Ascending aorta (tissue), 2 donors: ENCODE measurements around the gene RAB11FIP4. TPM values are rescaled to one million over a fixed set of nuclear protein-coding genes. Genes with fewer than 3 reads are reported as not detected.

Source experiments
- DNase-seq, 2 donors: peaks; one replicate each; pipeline ENCODE4 v3.0.0-alpha.2; 2019; ENCODE audit warnings: low spot score in 2 of 2
- H3K27ac ChIP-seq, 2 donors: fragments of 200-600 bp; sonication (generic); one replicate each; pipeline ENCODE4 v1.5.1; 2016 to 2017; ENCODE audit warnings: mild to moderate bottlenecking in 1 of 2
- H3K27me3 ChIP-seq: fragments of 200-600 bp; sonication (generic); one replicate; pipeline ENCODE4 v1.5.1; 2017
- H3K36me3 ChIP-seq, 2 donors: fragments of 200-600 bp; sonication (generic); one replicate each; pipeline ENCODE4 v1.5.1; 2016
- H3K4me1 ChIP-seq, 2 donors: fragments of 200-600 bp; sonication (generic); one replicate each; pipeline ENCODE4 v1.5.1; 2016 to 2017; ENCODE audit warnings: mild to moderate bottlenecking in 1 of 2
- H3K4me3 ChIP-seq, 2 donors: fragments of 200-600 bp; sonication (generic); one replicate each; pipeline ENCODE4 v1.5.1; 2016 to 2017; ENCODE audit warnings: mild to moderate bottlenecking in 1 of 2
- H3K9me3 ChIP-seq, 2 donors: fragments of 200-600 bp; sonication (generic); one replicate each; pipeline ENCODE4 v1.5.1; 2016
- intact Hi-C: fragments of 100-400 bp; cut with DNase I; formaldehyde crosslinking; loops from one replicate; pipeline ENCODE4 v1.15.1; 2023
- total RNA-seq: library from RNA; depleted of rRNA; stranded (reverse); fragments of >200 nt; gene quantifications from one replicate; pipeline ENCODE4 v1.1.0, GENCODE V29; 2016
- TF ChIP-seq, protein P1 (sequence below), 3 experiments: fragments of 200-600 bp in 2 of 3; fragments of 450-650 bp in 1 of 3; sonication (generic) in 2 of 3; IDR thresholded peaks; one replicate each; pipeline ENCODE4 v1.5.1; 2016 to 2019; ENCODE audit warnings: antibody characterized with exemption in 3 of 3, mild to moderate bottlenecking in 1 of 3, moderate library complexity in 1 of 3

RAB11FIP4 gene
- total RNA-seq, 1 donor from 2014 or later = 0.85 TPM

DNA sequence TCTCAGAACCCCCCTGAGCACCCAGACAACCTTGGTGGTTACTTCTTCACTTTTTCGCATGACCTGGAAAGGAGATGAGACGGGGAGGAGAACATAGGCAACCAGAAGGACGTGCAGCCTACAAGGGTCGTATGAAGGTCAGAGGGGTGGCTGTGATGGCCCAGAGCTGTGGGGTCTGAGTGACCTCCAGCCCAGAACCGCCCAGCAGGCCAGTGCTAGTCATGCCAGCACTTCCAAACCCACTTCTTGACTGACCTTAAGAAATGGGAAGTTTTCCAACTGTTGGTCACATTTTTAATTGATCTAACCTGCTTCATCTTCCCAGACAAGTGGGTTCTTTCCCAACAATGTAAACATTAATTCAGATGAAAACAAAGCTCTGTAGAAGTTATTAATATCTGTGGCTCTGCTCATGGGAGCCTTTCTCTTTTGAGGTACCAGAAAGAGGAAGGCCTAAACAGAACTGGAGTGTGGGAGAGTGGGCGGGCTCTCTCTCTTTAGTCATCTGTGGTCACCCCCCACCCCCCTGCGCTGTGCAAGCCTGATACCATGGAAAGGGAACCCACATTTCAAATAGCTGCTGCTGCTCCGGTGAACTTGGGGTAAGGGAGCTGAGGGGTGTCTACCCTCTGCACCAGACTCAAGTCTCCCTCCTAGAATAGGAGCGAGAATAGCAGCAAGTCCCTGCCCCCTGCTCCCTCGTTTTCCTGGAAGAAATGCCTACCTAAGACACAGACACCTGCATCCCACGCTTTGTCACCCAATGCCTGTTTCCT is 101.6 kb downstream of the RAB11FIP4 start:
- Histone ChIP-seq H3K27ac (no peak overlapping the region), H3K27me3 (no peaks in the 10 kb centered on the region), H3K4me1 (peaks cover 5% of the 10 kb centered on the region in 2 donors), H3K4me3 (no peak overlapping the region), H3K9me3 (no peaks in the 10 kb centered on the region), H3K36me3 (no peaks in the 10 kb centered on the region)
- intact Hi-C loops = no loop called here
- DNase-seq = peak in 1 of 2 donors; percentile 30
- TF ChIP-seq, protein P1, sequence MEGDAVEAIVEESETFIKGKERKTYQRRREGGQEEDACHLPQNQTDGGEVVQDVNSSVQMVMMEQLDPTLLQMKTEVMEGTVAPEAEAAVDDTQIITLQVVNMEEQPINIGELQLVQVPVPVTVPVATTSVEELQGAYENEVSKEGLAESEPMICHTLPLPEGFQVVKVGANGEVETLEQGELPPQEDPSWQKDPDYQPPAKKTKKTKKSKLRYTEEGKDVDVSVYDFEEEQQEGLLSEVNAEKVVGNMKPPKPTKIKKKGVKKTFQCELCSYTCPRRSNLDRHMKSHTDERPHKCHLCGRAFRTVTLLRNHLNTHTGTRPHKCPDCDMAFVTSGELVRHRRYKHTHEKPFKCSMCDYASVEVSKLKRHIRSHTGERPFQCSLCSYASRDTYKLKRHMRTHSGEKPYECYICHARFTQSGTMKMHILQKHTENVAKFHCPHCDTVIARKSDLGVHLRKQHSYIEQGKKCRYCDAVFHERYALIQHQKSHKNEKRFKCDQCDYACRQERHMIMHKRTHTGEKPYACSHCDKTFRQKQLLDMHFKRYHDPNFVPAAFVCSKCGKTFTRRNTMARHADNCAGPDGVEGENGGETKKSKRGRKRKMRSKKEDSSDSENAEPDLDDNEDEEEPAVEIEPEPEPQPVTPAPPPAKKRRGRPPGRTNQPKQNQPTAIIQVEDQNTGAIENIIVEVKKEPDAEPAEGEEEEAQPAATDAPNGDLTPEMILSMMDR (IDR thresholded peaks at IDR 0.05) = no peak

GRCh38 chr17:31493656-31494155 is 102.2 kb downstream of the RAB11FIP4 start:
- no peak overlapping the region for H3K4me3 ChIP-seq
- TF ChIP-seq, protein P1 (IDR thresholded peaks at IDR 0.05) = no peak
- intact Hi-C loops = no loop called here
- no peak overlapping the region for H3K27ac ChIP-seq
- H3K9me3 ChIP-seq = no peaks in the 10 kb centered on the region
- DNase-seq = no peak
- H3K4me1 ChIP-seq = peaks cover 0 to under 1% of the 10 kb centered on the region in 2 donors
- H3K27me3 ChIP-seq = no peaks in the 10 kb centered on the region
- no peaks in the 10 kb centered on the region for H3K36me3 ChIP-seq

- no peak for DNase-seq
- TF ChIP-seq, protein P1 (IDR thresholded peaks at IDR 0.05) = no peak
- no peak overlapping the region for H3K4me3 ChIP-seq
- no peaks in the 10 kb centered on the region for H3K4me1 ChIP-seq
- no peaks in the 10 kb centered on the region for H3K36me3 ChIP-seq
- intact Hi-C loops = no loop called here
- no peaks in the 10 kb centered on the region for H3K27me3 ChIP-seq
- H3K9me3 ChIP-seq = no peaks in the 10 kb centered on the region
- no peak overlapping the region for H3K27ac ChIP-seq
Observed at GRCh38 chr17:31494259-31495021, 103.0 kb downstream of the RAB11FIP4 start.

- DNase-seq = no peak
- peaks cover 0 to 5% of the 10 kb centered on the region in 2 donors for H3K4me1 ChIP-seq
- H3K36me3 ChIP-seq = no peaks in the 10 kb centered on the region
- H3K9me3 ChIP-seq = no peaks in the 10 kb centered on the region
- H3K4me3 ChIP-seq = no peak overlapping the region
- intact Hi-C loops = no loop called here
- TF ChIP-seq, protein P1 (IDR thresholded peaks at IDR 0.05) = no peak
- no peaks in the 10 kb centered on the region for H3K27me3 ChIP-seq
- H3K27ac ChIP-seq = no peak overlapping the region
Observed at GRCh38 chr17:31495022-31495885, 103.8 kb downstream of the RAB11FIP4 start.

GRCh38 chr17:31496097-31496496 is 104.6 kb downstream of the RAB11FIP4 start:
- intact Hi-C loops = no loop called here
- TF ChIP-seq, protein P1 (IDR thresholded peaks at IDR 0.05) = no peak
- H3K27me3 ChIP-seq = no peaks in the 10 kb centered on the region
- DNase-seq = no peak
- H3K27ac ChIP-seq = no peak overlapping the region
- H3K36me3 ChIP-seq = no peaks in the 10 kb centered on the region
- H3K4me1 ChIP-seq = peaks cover 0 to 8% of the 10 kb centered on the region in 2 donors
- no peak overlapping the region for H3K4me3 ChIP-seq
- H3K9me3 ChIP-seq = no peaks in the 10 kb centered on the region
